ENCODE measurements around the gene TBC1D28.
"Not testable (repeated sequence)": the region's sequence is repeated elsewhere in the genome, so short reads cannot be mapped to it uniquely, and the experiment has no call there.

TBC1D28 gene

GRCh38 chr17:18593138-18593537 is 51.1 kb downstream of the TBC1D28 start:
- DNase-seq = not testable (repeated sequence)

All from bone marrow (tissue), 2 donors.